ENCODE measurements around the gene SLC35F3.
"Not testable (repeated sequence)": the region's sequence is repeated elsewhere in the genome, so short reads cannot be mapped to it uniquely, and the experiment has no call there.

Gene SLC35F3

DNA sequence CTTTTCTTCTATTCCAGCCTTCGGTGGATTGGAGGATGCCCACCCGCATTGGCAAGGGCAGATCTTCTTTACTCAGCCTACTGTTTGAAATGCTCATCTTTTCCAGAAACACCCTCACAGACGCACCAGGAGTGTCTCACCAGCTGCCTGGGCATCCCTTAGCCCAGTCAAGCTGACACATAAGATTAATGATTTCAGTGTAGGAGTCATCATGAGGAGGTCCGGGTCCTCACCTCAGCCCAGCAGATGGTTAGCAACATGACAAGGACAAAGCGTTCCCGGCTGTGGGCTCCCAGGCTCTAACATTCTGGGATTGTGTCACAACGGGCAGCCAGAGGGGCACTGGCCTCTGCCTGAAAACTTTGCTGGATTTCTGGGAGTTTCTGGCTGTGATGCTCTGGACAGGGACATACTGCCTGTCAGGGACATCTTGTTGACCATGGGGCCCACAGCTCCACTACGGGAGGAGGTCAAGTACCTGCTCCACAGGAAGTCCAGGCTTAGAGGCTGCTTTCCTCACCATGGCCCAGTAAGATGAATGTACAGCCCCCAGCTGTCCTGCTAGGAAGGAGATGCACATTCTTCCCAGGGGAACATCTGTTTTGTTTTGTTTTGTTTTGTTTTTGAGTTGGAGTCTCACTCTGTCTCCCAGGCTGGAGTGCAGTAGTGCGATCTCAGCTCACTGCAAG lies 264.8 kb downstream of the SLC35F3 start:
- H3K4me1 ChIP-seq (ENCODE audit: control insufficient read depth, insufficient read depth, low read length) = no peaks in the 10 kb centered on the region
- 92 to 94% methylated on average over 9 of the region's 9 CpGs for WGBS, 2 experiments
- H3K27ac ChIP-seq (ENCODE audit: insufficient read depth, low read depth, low read length, poor library complexity, severe bottlenecking) = no peak overlapping the region
- no peaks in the 10 kb centered on the region for H3K9me3 ChIP-seq (ENCODE audit: control insufficient read depth, low read length)
- H3K4me3 ChIP-seq (ENCODE audit: insufficient read depth, low read depth, low read length) = no peak overlapping the region
- H3K27me3 ChIP-seq (ENCODE audit: control insufficient read depth, insufficient read depth, low read length, poor library complexity, severe bottlenecking) = no peaks in the 10 kb centered on the region
- no peaks in the 10 kb centered on the region for H3K36me3 ChIP-seq (ENCODE audit: control insufficient read depth, insufficient read depth, low read length)

DNA sequence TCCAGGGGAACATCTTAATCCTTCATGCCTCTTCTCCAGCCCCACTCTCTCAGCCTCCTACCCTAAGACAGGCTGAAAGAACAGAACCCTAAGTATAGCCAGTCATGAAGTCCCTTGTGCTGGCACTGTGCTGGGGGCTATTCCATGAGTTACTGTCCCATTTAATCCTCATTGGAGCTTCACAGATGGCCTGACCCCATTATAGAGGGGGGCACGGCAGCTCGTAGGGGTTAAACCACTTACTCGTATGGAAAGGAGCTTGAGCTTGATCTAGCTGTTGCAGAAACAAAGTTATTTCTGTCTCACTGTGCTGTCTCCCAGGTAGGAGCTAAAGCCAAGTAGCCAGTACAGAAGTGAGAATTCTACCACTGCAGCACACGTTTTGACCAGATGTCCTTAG lies 265.6 kb downstream of the SLC35F3 start:
- H3K36me3 ChIP-seq (ENCODE audit: control insufficient read depth, insufficient read depth, low read length) = no peaks in the 10 kb centered on the region
- no peak overlapping the region for H3K4me3 ChIP-seq (ENCODE audit: insufficient read depth, low read depth, low read length)
- H3K27ac ChIP-seq (ENCODE audit: insufficient read depth, low read depth, low read length, poor library complexity, severe bottlenecking) = no peak overlapping the region
- no peaks in the 10 kb centered on the region for H3K27me3 ChIP-seq (ENCODE audit: control insufficient read depth, insufficient read depth, low read length, poor library complexity, severe bottlenecking)
- H3K9me3 ChIP-seq (ENCODE audit: control insufficient read depth, low read length) = no peaks in the 10 kb centered on the region
- 89 to 92% methylated on average over 4 of the region's 4 CpGs for WGBS, 2 experiments
- no peaks in the 10 kb centered on the region for H3K4me1 ChIP-seq (ENCODE audit: control insufficient read depth, insufficient read depth, low read length)

DNA sequence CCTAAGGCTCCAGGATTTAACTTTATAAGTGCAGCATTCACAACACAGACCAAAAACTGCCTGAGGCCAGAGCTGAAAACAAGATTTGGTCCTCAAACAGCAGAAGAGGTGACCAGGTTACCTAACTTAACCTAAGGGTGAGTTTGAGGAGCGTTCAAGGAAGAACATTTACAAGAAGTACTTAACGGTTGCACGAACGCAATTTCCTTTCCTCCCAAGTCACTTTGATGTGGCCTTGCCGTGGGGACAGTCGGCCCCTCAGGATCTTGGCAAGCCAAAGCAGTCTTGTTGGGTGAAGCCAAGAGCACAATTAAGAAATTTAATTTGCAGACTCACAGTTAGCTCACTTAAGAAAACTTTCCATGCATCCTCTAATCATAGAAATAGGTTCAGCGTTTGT lies 266.1 kb downstream of the SLC35F3 start:
- Histone ChIP-seq H3K4me1 (ENCODE audit: control insufficient read depth, insufficient read depth, low read length) (no peaks in the 10 kb centered on the region), H3K4me3 (ENCODE audit: insufficient read depth, low read depth, low read length) (no peak overlapping the region), H3K27me3 (ENCODE audit: control insufficient read depth, insufficient read depth, low read length, poor library complexity, severe bottlenecking) (no peaks in the 10 kb centered on the region), H3K27ac (ENCODE audit: insufficient read depth, low read depth, low read length, poor library complexity, severe bottlenecking) (no peak overlapping the region), H3K36me3 (ENCODE audit: control insufficient read depth, insufficient read depth, low read length) (no peaks in the 10 kb centered on the region), H3K9me3 (ENCODE audit: control insufficient read depth, low read length) (no peaks in the 10 kb centered on the region)
- 78 to 82% methylated on average over 7 of the region's 7 CpGs for WGBS, 2 experiments

DNA sequence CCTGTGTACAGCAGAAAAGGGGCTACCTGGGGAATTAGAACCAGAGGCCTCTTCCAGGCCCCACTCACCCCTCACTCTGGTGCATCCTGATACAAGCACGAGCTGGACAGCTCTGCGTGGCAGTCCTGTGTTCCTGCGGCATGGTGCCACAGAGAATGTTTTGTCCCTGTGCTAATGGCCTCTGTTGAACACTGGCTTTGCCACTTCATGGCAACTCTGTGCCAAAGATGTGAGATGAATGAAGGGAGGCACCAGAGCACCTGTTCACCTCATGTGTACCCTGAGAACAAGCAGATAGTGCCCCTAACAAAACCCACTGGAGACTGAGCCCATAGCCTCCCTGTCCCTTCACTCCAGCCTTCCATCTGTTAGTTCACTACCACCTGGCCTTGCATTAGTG lies 269.5 kb downstream of the SLC35F3 start:
- Histone ChIP-seq H3K27me3 (ENCODE audit: control insufficient read depth, insufficient read depth, low read length, poor library complexity, severe bottlenecking) (no peaks in the 10 kb centered on the region), H3K9me3 (ENCODE audit: control insufficient read depth, low read length) (no peaks in the 10 kb centered on the region), H3K4me1 (ENCODE audit: control insufficient read depth, insufficient read depth, low read length) (no peaks in the 10 kb centered on the region), H3K27ac (ENCODE audit: insufficient read depth, low read depth, low read length, poor library complexity, severe bottlenecking) (no peak overlapping the region), H3K4me3 (ENCODE audit: insufficient read depth, low read depth, low read length) (no peak overlapping the region), H3K36me3 (ENCODE audit: control insufficient read depth, insufficient read depth, low read length) (no peaks in the 10 kb centered on the region)
- 90% methylated on average over 3 of the region's 3 CpGs for WGBS, 2 experiments

DNA sequence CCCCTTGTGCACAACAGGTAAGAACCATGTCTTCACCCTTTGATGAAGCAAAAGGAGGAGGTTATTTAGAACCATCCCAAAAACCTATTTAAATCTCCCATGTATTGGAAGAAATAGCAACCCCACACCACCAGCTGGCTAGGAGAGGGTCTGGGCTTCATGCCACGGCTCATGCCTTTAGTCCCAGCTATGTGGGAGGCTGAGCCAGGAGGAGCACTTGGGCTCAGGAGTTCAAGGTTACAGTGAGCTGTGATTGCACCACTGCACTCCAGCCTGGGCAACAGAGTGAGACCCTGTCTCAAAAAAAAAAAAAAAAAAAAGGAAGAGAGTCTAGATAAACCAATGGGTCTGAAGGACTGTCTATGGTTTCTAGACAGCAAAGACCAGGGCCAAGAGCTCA lies 270.9 kb downstream of the SLC35F3 start:
- Histone ChIP-seq H3K36me3 (ENCODE audit: control insufficient read depth, insufficient read depth, low read length) (no peaks in the 10 kb centered on the region), H3K9me3 (ENCODE audit: control insufficient read depth, low read length) (no peaks in the 10 kb centered on the region), H3K4me3 (ENCODE audit: insufficient read depth, low read depth, low read length) (no peak overlapping the region), H3K27me3 (ENCODE audit: control insufficient read depth, insufficient read depth, low read length, poor library complexity, severe bottlenecking) (no peaks in the 10 kb centered on the region), H3K4me1 (ENCODE audit: control insufficient read depth, insufficient read depth, low read length) (no peaks in the 10 kb centered on the region), H3K27ac (ENCODE audit: insufficient read depth, low read depth, low read length, poor library complexity, severe bottlenecking) (no peak overlapping the region)
- WGBS, 2 experiments = 87% methylated on average over 1 of the region's 1 CpG

DNA sequence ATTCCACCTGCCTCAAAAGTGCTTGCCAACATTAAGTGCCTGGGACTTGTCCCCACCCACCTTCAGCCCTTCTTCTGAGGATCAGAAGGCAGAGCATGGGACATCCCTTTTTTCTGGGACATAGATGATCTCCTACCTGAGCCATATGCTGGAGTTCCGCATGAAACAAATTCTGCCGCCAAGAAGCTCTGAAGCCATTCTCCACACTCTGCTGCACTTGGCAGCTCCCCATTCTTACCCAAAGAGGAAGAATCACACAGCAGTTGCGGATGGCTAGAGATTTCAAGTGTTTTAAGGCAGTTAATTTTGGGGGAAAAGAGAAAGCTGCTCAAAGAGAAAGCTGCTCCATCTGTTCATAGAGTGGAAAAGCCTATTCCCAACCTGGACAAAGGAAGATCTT lies 271.5 kb downstream of the SLC35F3 start:
- H3K27ac ChIP-seq (ENCODE audit: insufficient read depth, low read depth, low read length, poor library complexity, severe bottlenecking) = no peak overlapping the region
- H3K4me3 ChIP-seq (ENCODE audit: insufficient read depth, low read depth, low read length) = no peak overlapping the region
- no peaks in the 10 kb centered on the region for H3K4me1 ChIP-seq (ENCODE audit: control insufficient read depth, insufficient read depth, low read length)
- H3K9me3 ChIP-seq (ENCODE audit: control insufficient read depth, low read length) = no peaks in the 10 kb centered on the region
- no peaks in the 10 kb centered on the region for H3K27me3 ChIP-seq (ENCODE audit: control insufficient read depth, insufficient read depth, low read length, poor library complexity, severe bottlenecking)
- 89 to 94% methylated on average over 3 of the region's 3 CpGs for WGBS, 2 experiments
- H3K36me3 ChIP-seq (ENCODE audit: control insufficient read depth, insufficient read depth, low read length) = no peaks in the 10 kb centered on the region

DNA sequence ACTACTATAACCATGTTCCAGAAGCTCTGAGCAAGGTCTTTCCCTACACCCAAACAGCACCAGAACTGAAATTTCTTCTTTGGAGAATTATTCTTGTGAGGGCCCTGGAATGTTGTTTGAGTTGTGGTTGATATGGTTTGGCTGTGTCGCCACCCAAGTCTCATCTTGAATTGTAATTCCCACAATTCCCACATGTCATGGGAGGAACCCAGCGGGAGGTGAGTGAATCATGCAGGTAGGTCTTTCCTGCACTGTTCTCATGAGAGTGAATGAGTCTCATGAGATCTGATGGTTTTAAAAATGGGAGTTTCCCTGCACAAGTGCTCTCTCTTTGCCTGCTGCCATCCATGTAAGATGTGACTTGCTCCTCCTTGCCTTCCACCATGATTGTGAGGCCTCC lies 272.4 kb downstream of the SLC35F3 start:
- WGBS, 2 experiments = 80 to 97% methylated on average over 2 of the region's 2 CpGs
- H3K27ac ChIP-seq (ENCODE audit: insufficient read depth, low read depth, low read length, poor library complexity, severe bottlenecking); H3K36me3 ChIP-seq (ENCODE audit: control insufficient read depth, insufficient read depth, low read length); H3K27me3 ChIP-seq (ENCODE audit: control insufficient read depth, insufficient read depth, low read length, poor library complexity, severe bottlenecking); H3K4me1 ChIP-seq (ENCODE audit: control insufficient read depth, insufficient read depth, low read length); H3K9me3 ChIP-seq (ENCODE audit: control insufficient read depth, low read length); H3K4me3 ChIP-seq (ENCODE audit: insufficient read depth, low read depth, low read length): not testable (repeated sequence)

DNA sequence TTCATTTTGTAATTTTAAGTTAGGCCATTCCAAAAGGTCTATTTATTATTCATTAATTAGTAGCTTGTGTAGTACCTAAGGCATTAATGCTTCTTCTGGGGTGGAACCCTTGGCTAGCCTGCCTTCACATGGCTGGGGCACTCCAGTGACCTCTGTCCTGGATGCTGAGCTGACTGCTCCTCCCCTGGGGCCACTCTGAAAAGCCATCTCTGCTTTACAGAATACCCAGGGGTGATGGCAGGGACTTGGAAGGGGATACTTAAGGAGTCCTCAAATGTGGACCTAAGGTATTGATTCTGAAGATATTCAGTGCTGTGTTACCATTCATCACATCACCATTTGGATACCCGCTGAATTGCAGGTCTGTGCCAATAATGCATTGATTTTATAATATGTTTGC lies 281.0 kb downstream of the SLC35F3 start:
- WGBS, 2 experiments = 83 to 100% methylated on average over 1 of the region's 1 CpG

DNA sequence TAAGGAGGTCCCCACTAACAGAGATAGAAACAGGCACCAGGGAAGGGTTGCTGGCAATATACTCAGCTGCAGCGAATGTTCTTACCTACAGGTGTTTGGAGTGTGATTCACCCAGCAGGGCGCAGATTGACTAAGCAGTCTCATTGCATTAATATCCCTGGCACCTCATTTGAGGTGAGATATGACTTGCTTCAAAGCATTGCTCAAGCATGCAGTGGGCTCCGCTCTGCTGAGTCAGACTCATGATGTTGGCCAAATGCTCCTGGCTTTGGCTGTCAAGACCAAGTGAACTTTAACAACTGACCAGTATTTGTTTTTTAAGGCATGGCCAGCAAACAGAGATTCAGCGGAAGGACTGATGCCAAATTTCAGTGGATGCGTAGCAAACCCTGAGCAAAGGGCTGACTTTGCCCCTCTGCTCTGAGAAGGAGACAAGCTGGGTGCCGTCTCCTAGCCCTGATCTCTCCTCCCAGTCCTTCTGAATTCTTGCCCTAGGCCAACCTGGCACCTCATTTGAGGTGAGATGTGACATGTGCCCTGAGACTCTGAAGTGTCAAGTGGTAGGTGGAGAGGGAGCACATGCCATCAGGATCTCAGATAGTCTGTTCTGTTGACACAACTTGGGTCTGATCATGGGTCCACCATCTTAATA lies 281.7 kb downstream of the SLC35F3 start:
- H3K9me3 ChIP-seq (ENCODE audit: control insufficient read depth, low read length) = no peaks in the 10 kb centered on the region
- 94 to 95% methylated on average over 6 of the region's 6 CpGs for WGBS, 2 experiments

More for the DNA sequence above, 281.0 kb downstream of the SLC35F3 start:
- Histone ChIP-seq H3K36me3 (ENCODE audit: control insufficient read depth, insufficient read depth, low read length) (no peaks in the 10 kb centered on the region), H3K4me1 (ENCODE audit: control insufficient read depth, insufficient read depth, low read length) (no peaks in the 10 kb centered on the region), H3K27me3 (ENCODE audit: control insufficient read depth, insufficient read depth, low read length, poor library complexity, severe bottlenecking) (no peaks in the 10 kb centered on the region), H3K4me3 (ENCODE audit: insufficient read depth, low read depth, low read length) (no peak overlapping the region), H3K9me3 (ENCODE audit: control insufficient read depth, low read length) (no peaks in the 10 kb centered on the region), H3K27ac (ENCODE audit: insufficient read depth, low read depth, low read length, poor library complexity, severe bottlenecking) (no peak overlapping the region)

DNA sequence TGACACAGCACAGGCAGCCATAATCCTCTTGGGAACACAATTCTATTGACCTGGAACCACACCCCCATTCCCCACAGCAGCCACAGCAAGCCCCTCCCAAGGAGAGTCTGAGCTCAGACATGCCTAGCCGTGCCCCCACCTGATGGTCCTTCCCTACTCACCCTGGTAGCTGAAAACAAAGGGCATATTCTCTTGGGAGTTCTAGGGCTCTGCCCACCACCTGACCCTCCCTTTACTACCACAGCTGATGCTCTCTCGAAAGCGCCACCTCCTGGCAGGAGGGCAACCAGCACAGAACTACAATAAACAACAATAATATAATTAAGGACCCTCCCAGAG lies 283.9 kb downstream of the SLC35F3 start:
- WGBS, 2 experiments = 44 to 45% methylated on average over 3 of the region's 3 CpGs
- H3K9me3 ChIP-seq (ENCODE audit: control insufficient read depth, low read length) = no peaks in the 10 kb centered on the region
- no peak overlapping the region for H3K27ac ChIP-seq (ENCODE audit: insufficient read depth, low read depth, low read length, poor library complexity, severe bottlenecking)
- H3K4me3 ChIP-seq (ENCODE audit: insufficient read depth, low read depth, low read length) = no peak overlapping the region
- H3K27me3 ChIP-seq (ENCODE audit: control insufficient read depth, insufficient read depth, low read length, poor library complexity, severe bottlenecking) = no peaks in the 10 kb centered on the region
- no peaks in the 10 kb centered on the region for H3K4me1 ChIP-seq (ENCODE audit: control insufficient read depth, insufficient read depth, low read length)
- H3K36me3 ChIP-seq (ENCODE audit: control insufficient read depth, insufficient read depth, low read length) = no peaks in the 10 kb centered on the region

More for the DNA sequence above, 281.7 kb downstream of the SLC35F3 start:
- Histone ChIP-seq H3K36me3 (ENCODE audit: control insufficient read depth, insufficient read depth, low read length) (no peaks in the 10 kb centered on the region), H3K27me3 (ENCODE audit: control insufficient read depth, insufficient read depth, low read length, poor library complexity, severe bottlenecking) (no peaks in the 10 kb centered on the region), H3K4me3 (ENCODE audit: insufficient read depth, low read depth, low read length) (no peak overlapping the region), H3K27ac (ENCODE audit: insufficient read depth, low read depth, low read length, poor library complexity, severe bottlenecking) (no peak overlapping the region), H3K4me1 (ENCODE audit: control insufficient read depth, insufficient read depth, low read length) (no peaks in the 10 kb centered on the region)

Data from ectodermal cell (in vitro differentiated cells).